HepG2 (cell line): ENCODE results near the gene MYH9. TPM values are rescaled to one million over a fixed set of nuclear protein-coding genes. Genes with fewer than 3 reads are reported as not detected.

Experiments
- CEBPB ChIP-seq: IDR thresholded peaks from 2 replicates; pipeline ENCODE4 v1.6.1; 2011; ENCODE audit warnings: low read depth, low read length, improper control_type of control experiment, borderline replicate concordance
- CENPX ChIP-seq: sonication (generic); formaldehyde crosslinking; IDR thresholded peaks from 2 replicates; pipeline ENCODE4 v1.9.0; 2021; ENCODE audit warnings: mild to moderate bottlenecking, missing genetic modification reagents, moderate library complexity
- ESRRA ChIP-seq: sonication (generic); formaldehyde crosslinking; IDR thresholded peaks from 2 replicates; pipeline ENCODE4 v1.5.1; 2020; ENCODE audit warnings: mild to moderate bottlenecking, low read depth, missing genetic modification reagents
- NFKB2 ChIP-seq: sonication (generic); formaldehyde crosslinking; IDR thresholded peaks from 2 replicates; pipeline ENCODE4 v1.4.0; 2020; ENCODE audit warnings: missing genetic modification reagents, borderline replicate concordance
- PPARG ChIP-seq: conservative IDR thresholded peaks from 2 replicates; pipeline ENCODE4 v1.6.1; 2016; ENCODE audit warnings: missing biosample characterization, missing genetic modification reagents
- ZNF331 ChIP-seq: sonication (generic); formaldehyde crosslinking; IDR thresholded peaks from 2 replicates; pipeline ENCODE4 v1.4.0; 2020; ENCODE audit warnings: missing genetic modification reagents
- ZNF75D ChIP-seq: sonication (generic); formaldehyde crosslinking; IDR thresholded peaks from 2 replicates; pipeline ENCODE4 v1.8.1; 2023; ENCODE audit warnings: missing genetic modification reagents, mild to moderate bottlenecking, borderline replicate concordance
- polyA plus RNA-seq, 8 experiments: library from polyadenylated mRNA; depleted of rRNA in 3 of 8; stranded (reverse) in 7 of 8; unstranded in 1 of 8; fragments of >200 nt; fragmentation: Illumina TruSeq in 4 of 8; extraction: Trizol in 4 of 8; gene quantifications; 2 replicates each; pipeline versions ENCODE4 v1.2.1 to v1.2.3, GENCODE V29; 2011 to 2016; ENCODE audit warnings: low read depth in 4 of 8, missing spikeins in 1 of 8, mixed read lengths in 1 of 8; ENCODE audit not compliant: insufficient read depth in 1 of 8
- total RNA-seq, 5 experiments: library from RNA; depleted of rRNA; stranded (reverse); fragments of >200 nt; fragmentation: Illumina TruSeq; extraction: Trizol; gene quantifications; 2 replicates each; pipeline ENCODE4 v1.2.3, GENCODE V29; 2016; ENCODE audit warnings: low read depth in 1 of 5
- TF ChIP-seq, protein P1 (sequence below): sonication (generic); formaldehyde crosslinking; IDR thresholded peaks from 2 replicates; pipeline ENCODE4 v1.4.0; 2020; ENCODE audit warnings: missing genetic modification reagents, borderline replicate concordance
- TF ChIP-seq, protein P2 (sequence below): sonication (generic); formaldehyde crosslinking; IDR thresholded peaks from 2 replicates; pipeline ENCODE4 v1.8.0; 2022; ENCODE audit warnings: mild to moderate bottlenecking, missing genetic modification reagents, borderline replicate concordance
- TF ChIP-seq, protein P3 (sequence below): sonication (generic); formaldehyde crosslinking; IDR thresholded peaks from 2 replicates; pipeline ENCODE4 v1.5.1; 2020; ENCODE audit warnings: missing genetic modification reagents, mild to moderate bottlenecking, borderline replicate concordance
- TF ChIP-seq, protein P4 (sequence below): sonication (generic); formaldehyde crosslinking; IDR thresholded peaks from 2 replicates; pipeline ENCODE4 v1.4.0; 2020; ENCODE audit warnings: missing genetic modification reagents
- TF ChIP-seq, protein P5 (sequence below): sonication (generic); formaldehyde crosslinking; IDR thresholded peaks from 2 replicates; pipeline ENCODE4 v1.5.1; 2020; ENCODE audit warnings: mild to moderate bottlenecking, missing genetic modification reagents, moderate library complexity

The MYH9 gene
- total and polyA plus RNA-seq, 2 of the 13 experiments (the other 11 are each of a cell fraction or from before 2014, with no cell fraction given), result 50.7 to 98.5 TPM

DNA sequence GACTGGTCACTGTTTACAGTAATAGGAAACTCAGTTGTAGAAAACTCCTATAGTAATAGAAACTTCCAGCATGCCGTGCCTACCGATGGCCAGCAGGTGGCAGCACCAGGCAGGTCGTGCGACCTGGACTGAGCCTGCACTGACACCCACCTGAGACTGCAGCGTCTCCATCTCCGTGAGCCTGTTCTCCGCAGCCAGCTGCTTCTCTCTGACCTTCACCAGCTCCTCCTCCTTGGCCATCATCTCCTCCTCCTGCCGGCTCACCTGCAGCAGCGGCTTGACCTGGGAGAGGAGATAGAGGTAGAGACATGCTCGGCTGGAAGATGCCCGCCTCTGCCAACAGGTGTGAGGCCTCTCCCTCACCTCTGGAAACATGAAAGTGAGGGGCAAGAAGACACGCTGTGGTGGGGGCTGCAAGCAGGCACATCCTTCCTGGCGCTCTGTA lies 86.4 kb downstream of the MYH9 start (continued):
- TF ChIP-seq, protein P1, sequence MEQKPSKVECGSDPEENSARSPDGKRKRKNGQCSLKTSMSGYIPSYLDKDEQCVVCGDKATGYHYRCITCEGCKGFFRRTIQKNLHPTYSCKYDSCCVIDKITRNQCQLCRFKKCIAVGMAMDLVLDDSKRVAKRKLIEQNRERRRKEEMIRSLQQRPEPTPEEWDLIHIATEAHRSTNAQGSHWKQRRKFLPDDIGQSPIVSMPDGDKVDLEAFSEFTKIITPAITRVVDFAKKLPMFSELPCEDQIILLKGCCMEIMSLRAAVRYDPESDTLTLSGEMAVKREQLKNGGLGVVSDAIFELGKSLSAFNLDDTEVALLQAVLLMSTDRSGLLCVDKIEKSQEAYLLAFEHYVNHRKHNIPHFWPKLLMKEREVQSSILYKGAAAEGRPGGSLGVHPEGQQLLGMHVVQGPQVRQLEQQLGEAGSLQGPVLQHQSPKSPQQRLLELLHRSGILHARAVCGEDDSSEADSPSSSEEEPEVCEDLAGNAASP, result 0 out of 2 replicates have a peak, but pooled peaks have one; percentile 41
- TF ChIP-seq, protein P2, sequence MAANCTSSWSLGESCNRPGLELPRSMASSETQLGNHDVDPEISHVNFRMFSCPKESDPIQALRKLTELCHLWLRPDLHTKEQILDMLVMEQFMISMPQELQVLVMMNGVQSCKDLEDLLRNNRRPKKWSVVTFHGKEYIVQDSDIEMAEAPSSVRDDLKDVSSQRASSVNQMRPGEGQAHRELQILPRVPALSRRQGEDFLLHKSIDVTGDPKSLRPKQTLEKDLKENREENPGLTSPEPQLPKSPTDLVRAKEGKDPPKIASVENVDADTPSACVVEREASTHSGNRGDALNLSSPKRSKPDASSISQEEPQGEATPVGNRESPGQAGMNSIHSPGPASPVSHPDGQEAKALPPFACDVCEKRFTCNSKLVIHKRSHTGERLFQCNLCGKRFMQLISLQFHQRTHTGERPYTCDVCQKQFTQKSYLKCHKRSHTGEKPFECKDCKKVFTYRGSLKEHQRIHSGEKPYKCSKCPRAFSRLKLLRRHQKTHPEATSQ, result 0 out of 2 replicates have a peak, but pooled peaks have one; percentile 21
- TF ChIP-seq, protein P3, sequence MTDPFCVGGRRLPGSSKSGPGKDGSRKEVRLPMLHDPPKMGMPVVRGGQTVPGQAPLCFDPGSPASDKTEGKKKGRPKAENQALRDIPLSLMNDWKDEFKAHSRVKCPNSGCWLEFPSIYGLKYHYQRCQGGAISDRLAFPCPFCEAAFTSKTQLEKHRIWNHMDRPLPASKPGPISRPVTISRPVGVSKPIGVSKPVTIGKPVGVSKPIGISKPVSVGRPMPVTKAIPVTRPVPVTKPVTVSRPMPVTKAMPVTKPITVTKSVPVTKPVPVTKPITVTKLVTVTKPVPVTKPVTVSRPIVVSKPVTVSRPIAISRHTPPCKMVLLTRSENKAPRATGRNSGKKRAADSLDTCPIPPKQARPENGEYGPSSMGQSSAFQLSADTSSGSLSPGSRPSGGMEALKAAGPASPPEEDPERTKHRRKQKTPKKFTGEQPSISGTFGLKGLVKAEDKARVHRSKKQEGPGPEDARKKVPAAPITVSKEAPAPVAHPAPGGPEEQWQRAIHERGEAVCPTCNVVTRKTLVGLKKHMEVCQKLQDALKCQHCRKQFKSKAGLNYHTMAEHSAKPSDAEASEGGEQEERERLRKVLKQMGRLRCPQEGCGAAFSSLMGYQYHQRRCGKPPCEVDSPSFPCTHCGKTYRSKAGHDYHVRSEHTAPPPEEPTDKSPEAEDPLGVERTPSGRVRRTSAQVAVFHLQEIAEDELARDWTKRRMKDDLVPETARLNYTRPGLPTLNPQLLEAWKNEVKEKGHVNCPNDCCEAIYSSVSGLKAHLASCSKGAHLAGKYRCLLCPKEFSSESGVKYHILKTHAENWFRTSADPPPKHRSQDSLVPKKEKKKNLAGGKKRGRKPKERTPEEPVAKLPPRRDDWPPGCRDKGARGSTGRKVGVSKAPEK (CRISPR knock-in tag), result no peak
- TF ChIP-seq, protein P4, sequence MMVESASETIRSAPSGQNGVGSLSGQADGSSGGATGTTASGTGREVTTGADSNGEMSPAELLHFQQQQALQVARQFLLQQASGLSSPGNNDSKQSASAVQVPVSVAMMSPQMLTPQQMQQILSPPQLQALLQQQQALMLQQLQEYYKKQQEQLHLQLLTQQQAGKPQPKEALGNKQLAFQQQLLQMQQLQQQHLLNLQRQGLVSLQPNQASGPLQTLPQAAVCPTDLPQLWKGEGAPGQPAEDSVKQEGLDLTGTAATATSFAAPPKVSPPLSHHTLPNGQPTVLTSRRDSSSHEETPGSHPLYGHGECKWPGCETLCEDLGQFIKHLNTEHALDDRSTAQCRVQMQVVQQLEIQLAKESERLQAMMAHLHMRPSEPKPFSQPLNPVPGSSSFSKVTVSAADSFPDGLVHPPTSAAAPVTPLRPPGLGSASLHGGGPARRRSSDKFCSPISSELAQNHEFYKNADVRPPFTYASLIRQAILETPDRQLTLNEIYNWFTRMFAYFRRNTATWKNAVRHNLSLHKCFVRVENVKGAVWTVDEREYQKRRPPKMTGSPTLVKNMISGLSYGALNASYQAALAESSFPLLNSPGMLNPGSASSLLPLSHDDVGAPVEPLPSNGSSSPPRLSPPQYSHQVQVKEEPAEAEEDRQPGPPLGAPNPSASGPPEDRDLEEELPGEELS (CRISPR knock-in tag), result no peak
- TF ChIP-seq CEBPB (no peak), PPARG (CRISPR knock-in tag) (no peak), NFKB2 (CRISPR knock-in tag) (no peak), ZNF75D (CRISPR knock-in tag) (no peak), ESRRA (CRISPR knock-in tag) (peak; percentile 26; the same call in 1 of the 2 replicates), CENPX (CRISPR knock-in tag) (no peak), ZNF331 (0 out of 2 replicates have a peak, but pooled peaks have one; percentile 48)
- TF ChIP-seq, protein P5, sequence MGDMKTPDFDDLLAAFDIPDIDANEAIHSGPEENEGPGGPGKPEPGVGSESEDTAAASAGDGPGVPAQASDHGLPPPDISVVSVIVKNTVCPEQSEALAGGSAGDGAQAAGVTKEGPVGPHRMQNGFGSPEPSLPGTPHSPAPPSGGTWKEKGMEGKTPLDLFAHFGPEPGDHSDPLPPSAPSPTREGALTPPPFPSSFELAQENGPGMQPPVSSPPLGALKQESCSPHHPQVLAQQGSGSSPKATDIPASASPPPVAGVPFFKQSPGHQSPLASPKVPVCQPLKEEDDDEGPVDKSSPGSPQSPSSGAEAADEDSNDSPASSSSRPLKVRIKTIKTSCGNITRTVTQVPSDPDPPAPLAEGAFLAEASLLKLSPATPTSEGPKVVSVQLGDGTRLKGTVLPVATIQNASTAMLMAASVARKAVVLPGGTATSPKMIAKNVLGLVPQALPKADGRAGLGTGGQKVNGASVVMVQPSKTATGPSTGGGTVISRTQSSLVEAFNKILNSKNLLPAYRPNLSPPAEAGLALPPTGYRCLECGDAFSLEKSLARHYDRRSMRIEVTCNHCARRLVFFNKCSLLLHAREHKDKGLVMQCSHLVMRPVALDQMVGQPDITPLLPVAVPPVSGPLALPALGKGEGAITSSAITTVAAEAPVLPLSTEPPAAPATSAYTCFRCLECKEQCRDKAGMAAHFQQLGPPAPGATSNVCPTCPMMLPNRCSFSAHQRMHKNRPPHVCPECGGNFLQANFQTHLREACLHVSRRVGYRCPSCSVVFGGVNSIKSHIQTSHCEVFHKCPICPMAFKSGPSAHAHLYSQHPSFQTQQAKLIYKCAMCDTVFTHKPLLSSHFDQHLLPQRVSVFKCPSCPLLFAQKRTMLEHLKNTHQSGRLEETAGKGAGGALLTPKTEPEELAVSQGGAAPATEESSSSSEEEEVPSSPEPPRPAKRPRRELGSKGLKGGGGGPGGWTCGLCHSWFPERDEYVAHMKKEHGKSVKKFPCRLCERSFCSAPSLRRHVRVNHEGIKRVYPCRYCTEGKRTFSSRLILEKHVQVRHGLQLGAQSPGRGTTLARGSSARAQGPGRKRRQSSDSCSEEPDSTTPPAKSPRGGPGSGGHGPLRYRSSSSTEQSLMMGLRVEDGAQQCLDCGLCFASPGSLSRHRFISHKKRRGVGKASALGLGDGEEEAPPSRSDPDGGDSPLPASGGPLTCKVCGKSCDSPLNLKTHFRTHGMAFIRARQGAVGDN (CRISPR knock-in tag), result peak; percentile 68
